ENCODE data around the gene NPTXR.
"Not testable (repeated sequence)": the region's sequence is repeated elsewhere in the genome, so short reads cannot be mapped to it uniquely, and the experiment has no call there.

DNA sequence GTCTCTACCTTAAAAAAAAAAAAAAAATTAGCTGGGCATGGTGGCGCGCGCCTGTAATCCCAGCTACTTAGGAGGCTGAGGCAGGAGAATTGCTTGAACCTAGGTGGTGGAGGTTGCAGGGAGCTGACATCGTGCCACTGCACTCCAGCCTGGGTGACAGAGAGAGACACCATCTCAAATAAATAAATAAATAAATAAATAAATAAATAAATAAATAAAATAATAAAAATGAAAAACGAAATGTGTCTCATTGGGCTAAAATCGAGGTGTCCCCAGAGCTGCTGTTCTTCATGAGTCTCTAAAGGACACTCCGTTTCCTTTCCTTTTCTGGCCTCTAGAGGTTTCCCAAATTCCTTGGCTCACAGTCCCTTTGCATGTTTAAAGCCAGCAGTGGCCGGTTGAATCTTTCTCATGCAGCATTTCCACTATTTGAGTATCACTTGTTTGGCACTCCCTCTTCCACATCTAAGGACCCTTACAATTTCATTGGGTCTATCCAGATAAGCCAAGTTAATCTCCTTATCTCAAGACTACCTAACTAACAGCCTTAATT lies 38.7 kb downstream of the NPTXR start:
- TF ChIP-seq, protein P1, sequence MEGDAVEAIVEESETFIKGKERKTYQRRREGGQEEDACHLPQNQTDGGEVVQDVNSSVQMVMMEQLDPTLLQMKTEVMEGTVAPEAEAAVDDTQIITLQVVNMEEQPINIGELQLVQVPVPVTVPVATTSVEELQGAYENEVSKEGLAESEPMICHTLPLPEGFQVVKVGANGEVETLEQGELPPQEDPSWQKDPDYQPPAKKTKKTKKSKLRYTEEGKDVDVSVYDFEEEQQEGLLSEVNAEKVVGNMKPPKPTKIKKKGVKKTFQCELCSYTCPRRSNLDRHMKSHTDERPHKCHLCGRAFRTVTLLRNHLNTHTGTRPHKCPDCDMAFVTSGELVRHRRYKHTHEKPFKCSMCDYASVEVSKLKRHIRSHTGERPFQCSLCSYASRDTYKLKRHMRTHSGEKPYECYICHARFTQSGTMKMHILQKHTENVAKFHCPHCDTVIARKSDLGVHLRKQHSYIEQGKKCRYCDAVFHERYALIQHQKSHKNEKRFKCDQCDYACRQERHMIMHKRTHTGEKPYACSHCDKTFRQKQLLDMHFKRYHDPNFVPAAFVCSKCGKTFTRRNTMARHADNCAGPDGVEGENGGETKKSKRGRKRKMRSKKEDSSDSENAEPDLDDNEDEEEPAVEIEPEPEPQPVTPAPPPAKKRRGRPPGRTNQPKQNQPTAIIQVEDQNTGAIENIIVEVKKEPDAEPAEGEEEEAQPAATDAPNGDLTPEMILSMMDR (conservative IDR thresholded peaks at IDR 0.05; ENCODE audit: low read depth, low read length) = not testable (repeated sequence)
- TF ChIP-seq, protein P2, sequence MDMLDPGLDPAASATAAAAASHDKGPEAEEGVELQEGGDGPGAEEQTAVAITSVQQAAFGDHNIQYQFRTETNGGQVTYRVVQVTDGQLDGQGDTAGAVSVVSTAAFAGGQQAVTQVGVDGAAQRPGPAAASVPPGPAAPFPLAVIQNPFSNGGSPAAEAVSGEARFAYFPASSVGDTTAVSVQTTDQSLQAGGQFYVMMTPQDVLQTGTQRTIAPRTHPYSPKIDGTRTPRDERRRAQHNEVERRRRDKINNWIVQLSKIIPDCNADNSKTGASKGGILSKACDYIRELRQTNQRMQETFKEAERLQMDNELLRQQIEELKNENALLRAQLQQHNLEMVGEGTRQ (IDR thresholded peaks at IDR 0.05; ENCODE audit: low read depth, low read length) = not testable (repeated sequence)
- not testable (repeated sequence) for TF ChIP-seq NFE2L2 (IDR thresholded peaks at IDR 0.05; ENCODE audit: low read depth, low read length); RAD21 (IDR thresholded peaks at IDR 0.05; ENCODE audit: low read length); RFX5 (IDR thresholded peaks at IDR 0.05; ENCODE audit: low read depth, low read length)

Data from IMR-90 (cell line).